K562 (cell line): ENCODE data around the gene RNGTT. TPM values are rescaled to one million over a fixed set of nuclear protein-coding genes. Genes with fewer than 3 reads are reported as not detected.

Experiments
- AFF4 ChIP-seq: sonication (generic); formaldehyde crosslinking; IDR thresholded peaks from 2 replicates; pipeline ENCODE4 v1.8.0; 2023; ENCODE audit warnings: mild to moderate bottlenecking, missing genetic modification reagents
- CBX3 ChIP-seq, 2 experiments: IDR thresholded peaks; 1 replicate in 1 of 2; 2 replicates in 1 of 2; pipeline ENCODE4 v1.6.1; 2012; ENCODE audit warnings: inconsistent platforms in 2 of 2, low read length in 2 of 2, borderline replicate concordance in 1 of 2, control low read depth in 1 of 2
- CREB1 ChIP-seq, 2 experiments: sonication (generic) in 1 of 2; formaldehyde crosslinking in 1 of 2; IDR thresholded peaks; 2 replicates each; pipeline versions ENCODE4 v1.6.1 to v1.8.0; 2012 to 2022; ENCODE audit warnings: inconsistent platforms in 1 of 2, mild to moderate bottlenecking in 1 of 2, missing genetic modification reagents in 1 of 2, moderate library complexity in 1 of 2
- EP300 ChIP-seq: IDR thresholded peaks from 2 replicates; pipeline ENCODE4 v1.6.1; 2012; ENCODE audit warnings: low read length, improper control_type of control experiment
- ESRRA ChIP-seq: fragments of 450-650 bp; IDR thresholded peaks from 2 replicates; pipeline ENCODE4 v1.6.1; 2014; ENCODE audit warnings: low read depth, mild to moderate bottlenecking, moderate library complexity, borderline replicate concordance
- HDAC3 ChIP-seq: fragments of 450-650 bp; IDR thresholded peaks from 2 replicates; pipeline ENCODE4 v1.6.1; 2018; ENCODE audit warnings: borderline replicate concordance, mild to moderate bottlenecking, moderate library complexity; ENCODE audit not compliant: partially characterized antibody
- KDM2B ChIP-seq: fragments of 250-450 bp; sonication (Bioruptor Pico); IDR thresholded peaks from 2 replicates; pipeline ENCODE4 v1.8.0; 2021; ENCODE audit warnings: mild to moderate bottlenecking, moderate library complexity
- KLF13 ChIP-seq: fragments of 450-650 bp; IDR thresholded peaks from 2 replicates; pipeline ENCODE4 v1.6.1; 2016; ENCODE audit warnings: missing genetic modification characterization, low read depth, mild to moderate bottlenecking, missing compliant biosample characterization, moderate library complexity, borderline replicate concordance
- MAFF ChIP-seq: IDR thresholded peaks from 2 replicates; pipeline ENCODE4 v1.6.1; 2012; ENCODE audit warnings: low read length, improper control_type of control experiment
- MBD2 ChIP-seq: sonication (generic); IDR thresholded peaks from 2 replicates; pipeline ENCODE4 v1.6.1; 2016; ENCODE audit warnings: low read depth, borderline replicate concordance
- NCOA2 ChIP-seq, 2 experiments: fragments of 450-650 bp; IDR thresholded peaks; 2 replicates each; pipeline ENCODE4 v1.6.1; 2018; ENCODE audit warnings: mild to moderate bottlenecking in 2 of 2, moderate library complexity in 1 of 2; ENCODE audit not compliant: partially characterized antibody in 2 of 2
- NFIX ChIP-seq: fragments of 250-450 bp; sonication (Bioruptor Pico); IDR thresholded peaks from 2 replicates; pipeline ENCODE4 v1.4.0; 2020; ENCODE audit warnings: low read depth, mild to moderate bottlenecking, moderate library complexity
- POLR2A ChIP-seq: fragments of 450-650 bp; conservative IDR thresholded peaks from 2 replicates; pipeline ENCODE4 v1.6.1; 2016
- SNRNP70 ChIP-seq: fragments of 200-400 bp; formaldehyde crosslinking; optimal IDR thresholded peaks from 2 replicates; pipeline ENCODE3; 2017; ENCODE audit warnings: low read depth, low read length
- SREBF2 ChIP-seq: sonication (generic); formaldehyde crosslinking; IDR thresholded peaks from 2 replicates; pipeline ENCODE4 v1.4.0; 2020; ENCODE audit warnings: mild to moderate bottlenecking, missing genetic modification reagents
- STAT5B ChIP-seq: fragments of 250-450 bp; sonication (Bioruptor Pico); IDR thresholded peaks from 2 replicates; pipeline ENCODE4 v1.8.0; 2021; ENCODE audit warnings: mild to moderate bottlenecking, inconsistent platforms
- TCF15 ChIP-seq: fragments of 250-450 bp; sonication (Bioruptor Pico); IDR thresholded peaks from 2 replicates; pipeline ENCODE4 v1.8.0; 2022; ENCODE audit warnings: moderate library complexity, mild to moderate bottlenecking, inconsistent platforms
- TRIM28 ChIP-seq: fragments of 450-650 bp; IDR thresholded peaks from 2 replicates; pipeline ENCODE4 v1.6.1; 2017
- USF1 ChIP-seq: sonication (generic); formaldehyde crosslinking; IDR thresholded peaks from 2 replicates; pipeline ENCODE4 v1.9.0; 2022; ENCODE audit warnings: mild to moderate bottlenecking, missing genetic modification reagents
- ZNF609 ChIP-seq: sonication (generic); formaldehyde crosslinking; IDR thresholded peaks from 2 replicates; pipeline ENCODE4 v1.8.1; 2023; ENCODE audit warnings: missing genetic modification reagents, mild to moderate bottlenecking, borderline replicate concordance
- polyA plus RNA-seq, 8 experiments: library from polyadenylated mRNA; depleted of rRNA in 4 of 8; stranded (reverse) in 5 of 8; unstranded in 3 of 8; fragments of >200 nt; fragmentation: Nextera tagmentation in 2 of 8; fragmentation: Illumina TruSeq in 1 of 8; extraction: Ambion mirVana in 2 of 8; extraction: Trizol in 1 of 8; gene quantifications; 2 replicates each; pipeline versions ENCODE4 v1.2.1 to v1.2.3, GENCODE V29; 2011 to 2014; ENCODE audit warnings: inconsistent platforms in 1 of 8, missing spikeins in 1 of 8
- total RNA-seq, 7 experiments: library from RNA; depleted of rRNA in 6 of 7; stranded (reverse); fragments of >200 nt in 6 of 7; fragmentation: Illumina TruSeq in 2 of 7; extraction: Trizol in 2 of 7; gene quantifications; 2 replicates each; pipeline versions ENCODE4 v1.2.1 to v1.2.3, GENCODE V29; 2011 to 2021; ENCODE audit warnings: low replicate concordance in 1 of 7

Gene RNGTT
- total and polyA plus RNA-seq, 9 of the 15 experiments (the other 6 are each of a cell fraction or from before 2014, with no cell fraction given): 6.1 to 31.7 (median 19.5) TPM

GRCh38 chr6:88670369-88670768 is 293.0 kb downstream of the RNGTT start (continued):
- TF ChIP-seq USF1 (CRISPR knock-in tag): no peak
- no peak for TF ChIP-seq NFIX (CRISPR knock-in tag)
- TF ChIP-seq POLR2A: no peak
- TF ChIP-seq MAFF: no peak
- TF ChIP-seq ZNF609: no peak
- no peak for TF ChIP-seq HDAC3
- TF ChIP-seq AFF4 (CRISPR knock-in tag): no peak
- TF ChIP-seq NCOA2 (IDR thresholded peaks at IDR 0.05; ENCODE audit: partially characterized antibody in 2 of 2): no peak
- TF ChIP-seq ESRRA: no peak
- peak in 1 of 2 experiments; percentile 84; a peak in 2 of 3 replicates for TF ChIP-seq CBX3 (IDR thresholded peaks at IDR 0.05; ENCODE audit: borderline replicate concordance in 1 of 2, low read length in 2 of 2)
- TF ChIP-seq KLF13 (tag): no peak
- TF ChIP-seq TCF15 (CRISPR knock-in tag): no peak
- peak; percentile 42; the same call in 1 of the 2 replicates for TF ChIP-seq EP300
- no peak for TF ChIP-seq MBD2
- TF ChIP-seq STAT5B (CRISPR knock-in tag): no peak
- TF ChIP-seq KDM2B (CRISPR knock-in tag): no peak
- peak; percentile 92 for TF ChIP-seq TRIM28
- no peak for TF ChIP-seq CREB1 (IDR thresholded peaks at IDR 0.05)
- no peak for TF ChIP-seq CREB1 (CRISPR knock-in tag; IDR thresholded peaks at IDR 0.05)
- no peak for TF ChIP-seq SREBF2 (CRISPR knock-in tag)
- no peak for TF ChIP-seq SNRNP70
